ENCODE results near the gene ANKLE2. TPM values are rescaled to one million over a fixed set of nuclear protein-coding genes. Genes with fewer than 3 reads are reported as not detected.
A peak's percentile ranks its signal among the peaks of the same experiment; 100 is the strongest.
"Not testable (repeated sequence)": the region's sequence is repeated elsewhere in the genome, so short reads cannot be mapped to it uniquely, and the experiment has no call there.

Gene ANKLE2
- total RNA-seq, 1 experiment from 2014 or later = 80.3 TPM

GRCh38 chr12:132776816-132777568 lies 15.4 kb upstream of the ANKLE2 start:
- H4K8ac ChIP-seq (replicated peaks; ENCODE audit: insufficient read length, low read depth, low read length) = no peak overlapping the region
- H3K14ac ChIP-seq (ENCODE audit: insufficient read depth, low read length) = no peak overlapping the region
- H2AK5ac ChIP-seq (ENCODE audit: insufficient read length, low read length) = no peak overlapping the region
- H3K27ac ChIP-seq (ENCODE audit: insufficient read length, low read depth, low read length) = no peak overlapping the region
- H2BK5ac ChIP-seq (ENCODE audit: insufficient read length, low read length) = no peak overlapping the region
- no peaks in the 10 kb centered on the region for H3K27me3 ChIP-seq (ENCODE audit: insufficient read depth, low read length)
- H4K5ac ChIP-seq (ENCODE audit: insufficient read length, low read depth, low read length) = no peak overlapping the region
- H3K23me2 ChIP-seq (ENCODE audit: insufficient read length, low read depth, low read length, poor library complexity, severe bottlenecking) = no peaks in the 10 kb centered on the region
- H3K79me1 ChIP-seq (ENCODE audit: insufficient read depth, low read depth, low read length, poor library complexity, severe bottlenecking) = no peaks in the 10 kb centered on the region
- H3K9ac ChIP-seq (ENCODE audit: extremely low read depth, insufficient read length, low read length) = no peak overlapping the region
- H3K36me3 Mint-ChIP-seq (ENCODE audit: insufficient read depth in 1 of 3, low read depth in 3 of 3) = peaks cover 29 to 79% (median 65%) of the 10 kb centered on the region in 3 experiments
- no peak for DNase-seq
- H3K4me1 Mint-ChIP-seq = no peaks in the 10 kb centered on the region
- no CpG with 5 or more reads among the region's 29 CpGs for WGBS (ENCODE audit: extremely low coverage, insufficient read length, low lambda C conversion rate)
- H3K27me3 Mint-ChIP-seq (ENCODE audit: low read depth) = peaks cover 1% of the 10 kb centered on the region; the same call in 1 of the 2 replicates
- H3K27ac Mint-ChIP-seq = 0 out of 7 replicates have a peak overlapping the region, but pooled peaks of 1 of the 3 experiments have one; percentile 53
- no peak overlapping the region for H2BK120ac ChIP-seq (ENCODE audit: low read depth, low read length, poor library complexity, severe bottlenecking)
- no peak overlapping the region for H2BK12ac ChIP-seq (ENCODE audit: insufficient read length, low read depth, low read length)
- H4K20me1 ChIP-seq (ENCODE audit: control insufficient read depth, insufficient read depth, insufficient read length) = no peaks in the 10 kb centered on the region
- no peak overlapping the region for H3K4me2 ChIP-seq (ENCODE audit: insufficient read depth, insufficient read length, low read length)
- H3K4ac ChIP-seq (ENCODE audit: low read depth, low read length) = no peak overlapping the region
- H2AFZ ChIP-seq (ENCODE audit: low read length) = no peak overlapping the region
- no peak overlapping the region for H3K56ac ChIP-seq (ENCODE audit: insufficient read length, low read depth, low read length)
- no peak overlapping the region for H2BK15ac ChIP-seq (ENCODE audit: low read depth, low read length)
- no peak overlapping the region for H4K91ac ChIP-seq (ENCODE audit: insufficient read length, low read depth, low read length)
- no peaks in the 10 kb centered on the region for H3K9me3 Mint-ChIP-seq
- H3K79me2 ChIP-seq (ENCODE audit: insufficient read depth, low read length) = no peaks in the 10 kb centered on the region
- H3K4me1 ChIP-seq (ENCODE audit: insufficient read depth, low read length) = no peaks in the 10 kb centered on the region
- no peak overlapping the region for H3K18ac ChIP-seq (ENCODE audit: insufficient read length, low read depth, low read length)
- H3K9me3 ChIP-seq (ENCODE audit: control insufficient read depth, low read depth, low read length) = no peaks in the 10 kb centered on the region
- no peak overlapping the region for H2BK20ac ChIP-seq (ENCODE audit: low read depth, low read length, poor library complexity, severe bottlenecking)
- no peak overlapping the region for H3T11ph ChIP-seq (ENCODE audit: low read length)
- H3K23ac ChIP-seq (ENCODE audit: insufficient read length, low read depth, low read length) = no peak overlapping the region
- H3K4me3 Mint-ChIP-seq = no peak overlapping the region
- no peak for TF ChIP-seq CTCF (conservative IDR thresholded peaks at IDR 0.05)

- H3K9me3 ChIP-seq (ENCODE audit: control insufficient read depth, low read depth, low read length); DNase-seq; H4K8ac ChIP-seq (replicated peaks; ENCODE audit: insufficient read length, low read depth, low read length); H3K14ac ChIP-seq (ENCODE audit: insufficient read depth, low read length); H4K20me1 ChIP-seq (ENCODE audit: control insufficient read depth, insufficient read depth, insufficient read length); H2BK20ac ChIP-seq (ENCODE audit: low read depth, low read length, poor library complexity, severe bottlenecking); H2BK120ac ChIP-seq (ENCODE audit: low read depth, low read length, poor library complexity, severe bottlenecking); H3T11ph ChIP-seq (ENCODE audit: low read length); H3K27me3 ChIP-seq (ENCODE audit: insufficient read depth, low read length); H3K56ac ChIP-seq (ENCODE audit: insufficient read length, low read depth, low read length); H2AK5ac ChIP-seq (ENCODE audit: insufficient read length, low read length); H2BK5ac ChIP-seq (ENCODE audit: insufficient read length, low read length); H3K9me3 Mint-ChIP-seq; H2BK12ac ChIP-seq (ENCODE audit: insufficient read length, low read depth, low read length); H3K79me2 ChIP-seq (ENCODE audit: insufficient read depth, low read length); H3K23me2 ChIP-seq (ENCODE audit: insufficient read length, low read depth, low read length, poor library complexity, severe bottlenecking); H3K18ac ChIP-seq (ENCODE audit: insufficient read length, low read depth, low read length); H3K27ac ChIP-seq (ENCODE audit: insufficient read length, low read depth, low read length); H3K4ac ChIP-seq (ENCODE audit: low read depth, low read length); H4K5ac ChIP-seq (ENCODE audit: insufficient read length, low read depth, low read length); H3K4me2 ChIP-seq (ENCODE audit: insufficient read depth, insufficient read length, low read length); H3K23ac ChIP-seq (ENCODE audit: insufficient read length, low read depth, low read length); H3K9ac ChIP-seq (ENCODE audit: extremely low read depth, insufficient read length, low read length); H2BK15ac ChIP-seq (ENCODE audit: low read depth, low read length); H3K4me1 ChIP-seq (ENCODE audit: insufficient read depth, low read length); H3K4me1 Mint-ChIP-seq; H3K4me3 Mint-ChIP-seq; H4K91ac ChIP-seq (ENCODE audit: insufficient read length, low read depth, low read length); H3K27me3 Mint-ChIP-seq (ENCODE audit: low read depth); H2AFZ ChIP-seq (ENCODE audit: low read length); H3K79me1 ChIP-seq (ENCODE audit: insufficient read depth, low read depth, low read length, poor library complexity, severe bottlenecking): not testable (repeated sequence)
- WGBS (ENCODE audit: extremely low coverage, insufficient read length, low lambda C conversion rate) = no CpG with 5 or more reads among the region's 12 CpGs
- Mint-ChIP-seq H3K36me3 (ENCODE audit: insufficient read depth in 1 of 3, low read depth in 3 of 3) (peaks cover 29 to 78% (median 65%) of the 10 kb centered on the region in 3 experiments), H3K27ac (peak overlapping the region in 1 of 3 experiments; percentile 57; a peak in 1 of 7 replicates)
Observed at GRCh38 chr12:132776230-132776625, 14.6 kb upstream of the ANKLE2 start.
